Gastrocnemius medialis (tissue), 4 donors: Measurements from ENCODE around the gene RNLS. TPM values are rescaled to one million over a fixed set of nuclear protein-coding genes. Genes with fewer than 3 reads are reported as not detected.
"Not testable (repeated sequence)": the region's sequence is repeated elsewhere in the genome, so short reads cannot be mapped to it uniquely, and the experiment has no call there.

ENCODE experiments used
- ATAC-seq, 2 donors: fragments of 150-250 bp; one replicate each; pipeline ENCODE4 v1.9.1; 2016
- DNase-seq, 2 donors: peaks; one replicate each; pipeline ENCODE4 v3.0.0-alpha.2; 2019
- H3K27ac ChIP-seq, 4 donors: fragments of 200-600 bp; sonication (generic); 1 replicate in 1 of 4; 2 replicates in 3 of 4; pipeline ENCODE4 v1.5.1; 2016 to 2018; ENCODE audit warnings: mild to moderate bottlenecking in 2 of 4, moderate library complexity in 1 of 4
- H3K27me3 ChIP-seq, 3 donors: fragments of 200-600 bp; sonication (generic) in 2 of 3; 1 replicate in 1 of 3; 2 replicates in 2 of 3; pipeline versions ENCODE4 v1.5.1 to v1.6.0; 2016 to 2019; ENCODE audit warnings: mild to moderate bottlenecking in 1 of 3, moderate library complexity in 1 of 3
- H3K36me3 ChIP-seq, 2 donors: fragments of 200-600 bp; sonication (generic) in 1 of 2; one replicate each; pipeline ENCODE4 v1.5.1; 2017 to 2018
- H3K4me1 ChIP-seq, 2 donors: fragments of 200-600 bp; sonication (generic) in 1 of 2; one replicate each; pipeline ENCODE4 v1.5.1; 2016 to 2017; ENCODE audit warnings: mild to moderate bottlenecking in 2 of 2
- H3K4me3 ChIP-seq, 4 donors: fragments of 200-600 bp; sonication (generic) in 3 of 4; 1 replicate in 1 of 4; 2 replicates in 3 of 4; pipeline ENCODE4 v1.5.1; 2016 to 2019; ENCODE audit warnings: mild to moderate bottlenecking in 2 of 4
- H3K9me3 ChIP-seq, 3 donors: fragments of 200-600 bp; sonication (generic) in 2 of 3; 1 replicate in 1 of 3; 2 replicates in 2 of 3; pipeline ENCODE4 v1.5.1; 2016 to 2019
- POLR2A ChIP-seq, 2 donors: fragments of 450-650 bp; IDR thresholded peaks; one replicate each; pipeline ENCODE4 v1.6.1; 2017; ENCODE audit warnings: antibody characterized with exemption in 2 of 2, mild to moderate bottlenecking in 2 of 2, moderate library complexity in 2 of 2
- in situ Hi-C, 4 donors: fragments of 200-750 bp; cut with MboI; loops; one replicate each; pipeline versions ENCODE4 v1.15.0 to v1.8.0; 2017; ENCODE audit warnings: low sequenced_read_pairs in 4 of 4
- intact Hi-C: fragments of 100-400 bp; cut with DNase I; formaldehyde crosslinking; loops from one replicate; pipeline ENCODE4 v1.15.1; 2023; ENCODE audit warnings: low total_unique reads
- total RNA-seq, 4 donors: library from RNA; depleted of rRNA; stranded (reverse); fragments of >200 nt; gene quantifications; one replicate each; pipeline versions ENCODE4 v1.1.0 to v1.2.3, GENCODE V29; 2016
- TF ChIP-seq, protein P1 (sequence below), 5 experiments: fragments of 450-650 bp in 3 of 5; fragments of 200-600 bp in 2 of 5; sonication (generic) in 2 of 5; IDR thresholded peaks in 4 of 5; conservative IDR thresholded peaks in 1 of 5; 1 replicate in 4 of 5; 2 replicates in 1 of 5; pipeline ENCODE4 v1.5.1; 2016 to 2019; ENCODE audit warnings: antibody characterized with exemption in 5 of 5, mild to moderate bottlenecking in 3 of 5, moderate library complexity in 3 of 5

RNLS gene
- total RNA-seq, 4 donors from 2014 or later = 8.1 to 17.5 (median 9.7) TPM

DNA sequence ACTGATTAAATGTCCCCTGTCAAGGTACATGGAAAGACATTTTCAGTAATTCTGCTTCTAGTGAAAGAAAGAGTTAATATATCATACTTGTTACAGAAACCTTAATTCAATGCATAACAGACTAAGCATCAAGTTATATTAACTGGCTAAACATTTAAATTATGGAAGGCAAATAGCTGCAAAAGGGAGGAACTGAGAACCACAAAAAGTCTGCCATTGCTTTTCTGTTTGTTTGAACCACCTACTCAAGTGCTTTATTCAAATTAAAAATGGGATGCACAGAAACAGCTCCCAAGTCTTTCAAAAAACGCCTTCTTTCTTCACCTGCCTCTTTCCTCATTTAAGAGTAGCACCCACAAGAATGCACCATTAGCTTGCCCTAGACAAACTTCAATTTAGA lies 271.9 kb downstream of the RNLS start:
- Histone ChIP-seq H3K27ac (no peak overlapping the region), H3K9me3 (no peaks in the 10 kb centered on the region), H3K4me3 (no peak overlapping the region), H3K4me1 (no peaks in the 10 kb centered on the region), H3K27me3 (no peaks in the 10 kb centered on the region), H3K36me3 (no peaks in the 10 kb centered on the region)
- TF ChIP-seq, protein P1, sequence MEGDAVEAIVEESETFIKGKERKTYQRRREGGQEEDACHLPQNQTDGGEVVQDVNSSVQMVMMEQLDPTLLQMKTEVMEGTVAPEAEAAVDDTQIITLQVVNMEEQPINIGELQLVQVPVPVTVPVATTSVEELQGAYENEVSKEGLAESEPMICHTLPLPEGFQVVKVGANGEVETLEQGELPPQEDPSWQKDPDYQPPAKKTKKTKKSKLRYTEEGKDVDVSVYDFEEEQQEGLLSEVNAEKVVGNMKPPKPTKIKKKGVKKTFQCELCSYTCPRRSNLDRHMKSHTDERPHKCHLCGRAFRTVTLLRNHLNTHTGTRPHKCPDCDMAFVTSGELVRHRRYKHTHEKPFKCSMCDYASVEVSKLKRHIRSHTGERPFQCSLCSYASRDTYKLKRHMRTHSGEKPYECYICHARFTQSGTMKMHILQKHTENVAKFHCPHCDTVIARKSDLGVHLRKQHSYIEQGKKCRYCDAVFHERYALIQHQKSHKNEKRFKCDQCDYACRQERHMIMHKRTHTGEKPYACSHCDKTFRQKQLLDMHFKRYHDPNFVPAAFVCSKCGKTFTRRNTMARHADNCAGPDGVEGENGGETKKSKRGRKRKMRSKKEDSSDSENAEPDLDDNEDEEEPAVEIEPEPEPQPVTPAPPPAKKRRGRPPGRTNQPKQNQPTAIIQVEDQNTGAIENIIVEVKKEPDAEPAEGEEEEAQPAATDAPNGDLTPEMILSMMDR (IDR thresholded peaks at IDR 0.05 in 4 of 5, conservative IDR thresholded peaks at IDR 0.05 in 1 of 5) = no peak
- TF ChIP-seq POLR2A (IDR thresholded peaks at IDR 0.05) = no peak
- ATAC-seq = no peak
- in situ Hi-C loops (no loop called here), intact Hi-C loops (no loop called here)
- DNase-seq = no peak

DNA sequence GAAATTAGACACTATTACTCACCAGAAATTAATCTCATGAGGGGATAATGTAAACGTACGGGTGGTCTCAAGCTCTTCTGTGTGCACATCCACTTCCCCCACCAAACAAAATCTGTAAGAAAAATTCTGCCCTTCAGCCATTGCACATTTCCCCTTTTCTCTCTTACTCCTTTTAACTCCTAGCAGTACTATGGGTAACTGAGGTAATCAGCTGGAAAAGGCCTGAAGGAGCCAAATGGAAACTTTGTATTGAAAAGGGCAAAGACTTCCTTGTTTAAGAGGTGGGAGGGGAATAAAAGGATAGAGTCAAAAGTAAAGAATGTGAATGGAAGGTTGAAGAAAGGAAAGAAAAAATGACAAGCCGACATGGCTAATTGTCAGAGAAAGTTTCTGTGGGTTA lies 273.8 kb downstream of the RNLS start:
- TF ChIP-seq, protein P1 (IDR thresholded peaks at IDR 0.05 in 4 of 5, conservative IDR thresholded peaks at IDR 0.05 in 1 of 5) = no peak
- TF ChIP-seq POLR2A (IDR thresholded peaks at IDR 0.05) = no peak
- no peak for DNase-seq
- Histone ChIP-seq H3K36me3 (no peaks in the 10 kb centered on the region), H3K27ac (no peak overlapping the region), H3K9me3 (no peaks in the 10 kb centered on the region), H3K4me1 (no peaks in the 10 kb centered on the region), H3K27me3 (no peaks in the 10 kb centered on the region), H3K4me3 (no peak overlapping the region)
- intact Hi-C loops = no loop called here
- no peak for ATAC-seq
- in situ Hi-C loops = no loop called here

DNA sequence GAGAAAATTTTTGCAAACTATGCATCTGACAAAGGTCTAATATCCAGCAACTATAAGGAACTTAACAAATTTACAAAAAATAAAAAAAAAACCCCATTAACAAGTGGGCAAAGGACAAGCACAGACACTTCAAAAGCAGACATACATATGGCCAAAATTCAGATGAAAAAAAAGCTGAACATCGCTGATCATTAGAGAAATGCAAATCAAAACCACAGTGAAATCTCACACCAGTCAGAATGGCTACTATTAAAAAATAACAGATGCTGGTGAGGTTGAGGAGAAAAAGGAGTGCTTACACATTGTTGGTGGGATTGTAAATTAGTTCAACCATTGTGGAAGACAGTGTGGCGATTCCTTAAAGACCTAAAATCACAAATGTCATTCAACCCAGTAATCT lies 274.8 kb downstream of the RNLS start:
- ATAC-seq, in situ Hi-C loops, intact Hi-C loops, H3K4me1 ChIP-seq, H3K9me3 ChIP-seq, H3K36me3 ChIP-seq, H3K27me3 ChIP-seq, H3K27ac ChIP-seq, H3K4me3 ChIP-seq, DNase-seq: not testable (repeated sequence)

DNA sequence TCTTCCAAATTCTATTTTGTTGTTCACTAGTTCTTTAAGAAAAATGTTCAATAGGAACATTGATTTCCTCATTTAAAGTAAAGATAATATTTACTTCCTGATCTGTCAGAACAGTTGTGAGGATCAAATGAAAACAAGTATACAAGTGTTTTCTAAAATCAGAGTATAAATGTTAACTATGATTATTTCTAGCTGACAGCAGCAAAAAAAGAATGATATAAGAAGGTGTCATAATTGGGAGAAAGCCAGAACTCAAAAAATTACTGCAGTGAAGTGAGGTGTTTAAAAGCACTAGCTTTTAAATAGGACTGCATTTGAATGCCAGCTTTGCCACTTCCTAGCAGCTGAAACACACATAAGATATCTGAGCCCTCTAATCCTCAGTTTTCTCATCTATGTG lies 283.3 kb downstream of the RNLS start:
- no peaks in the 10 kb centered on the region for H3K27me3 ChIP-seq
- in situ Hi-C loops (no loop called here), intact Hi-C loops (no loop called here)
- no peak overlapping the region for H3K4me3 ChIP-seq
- DNase-seq = no peak
- no peak for ATAC-seq
- H3K4me1 ChIP-seq = no peaks in the 10 kb centered on the region
- H3K36me3 ChIP-seq = no peaks in the 10 kb centered on the region
- H3K9me3 ChIP-seq = no peaks in the 10 kb centered on the region
- no peak overlapping the region for H3K27ac ChIP-seq
- no peak for TF ChIP-seq POLR2A (IDR thresholded peaks at IDR 0.05)
- TF ChIP-seq, protein P1 (IDR thresholded peaks at IDR 0.05 in 4 of 5, conservative IDR thresholded peaks at IDR 0.05 in 1 of 5) = no peak

DNA sequence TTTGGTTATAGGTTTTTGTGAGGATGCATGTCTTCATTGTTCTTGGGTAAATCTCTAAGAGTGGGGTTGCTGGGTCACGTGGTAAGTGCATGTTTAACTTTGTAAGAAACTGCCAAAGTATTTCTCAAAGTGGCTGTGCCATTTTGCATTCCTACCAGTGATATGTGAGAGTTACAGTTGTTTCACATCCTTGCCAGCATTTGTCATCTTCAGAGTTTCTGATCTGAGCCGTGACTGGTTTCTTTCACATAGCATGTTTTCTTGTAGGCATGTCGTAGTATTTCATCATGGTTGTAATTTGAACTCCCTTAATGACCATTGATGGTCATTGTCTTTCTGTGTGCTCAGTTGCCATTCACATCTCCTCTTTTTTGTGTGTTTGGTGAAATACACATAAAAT lies 286.0 kb downstream of the RNLS start:
- Histone ChIP-seq H3K4me3 (no peak overlapping the region), H3K4me1 (no peaks in the 10 kb centered on the region), H3K27ac (no peak overlapping the region), H3K9me3 (no peaks in the 10 kb centered on the region), H3K36me3 (no peaks in the 10 kb centered on the region), H3K27me3 (no peaks in the 10 kb centered on the region)
- ATAC-seq (no peak), DNase-seq (no peak)
- in situ Hi-C loops (no loop called here), intact Hi-C loops (no loop called here)
- no peak for TF ChIP-seq POLR2A (IDR thresholded peaks at IDR 0.05)
- TF ChIP-seq, protein P1 (IDR thresholded peaks at IDR 0.05 in 4 of 5, conservative IDR thresholded peaks at IDR 0.05 in 1 of 5) = no peak
